Stomach (tissue), 9 donors: ENCODE data around the gene PDCD2L. TPM values are rescaled to one million over a fixed set of nuclear protein-coding genes. Genes with fewer than 3 reads are reported as not detected.
A peak's percentile ranks its signal among the peaks of the same experiment; 100 is the strongest.
"Not testable (repeated sequence)": the region's sequence is repeated elsewhere in the genome, so short reads cannot be mapped to it uniquely, and the experiment has no call there.

ENCODE experiments used
- DNase-seq, 2 donors: peaks; one replicate each; pipeline versions ENCODE4 v3.0.0 to v3.0.0-alpha.2; 2013 to 2019
- H3K27ac ChIP-seq, 5 donors: fragments of 200-600 bp in 4 of 5; sonication (generic) in 4 of 5; one replicate each; pipeline ENCODE4 v1.5.1; 2013 to 2019; ENCODE audit warnings: mild to moderate bottlenecking in 1 of 5, moderate library complexity in 1 of 5
- H3K27me3 ChIP-seq, 3 donors: fragments of 200-600 bp; sonication (generic); one replicate each; pipeline ENCODE4 v1.5.1; 2017 to 2019; ENCODE audit warnings: mixed run types in 1 of 3
- H3K36me3 ChIP-seq, 4 donors: fragments of 200-600 bp; sonication (generic); 1 replicate in 3 of 4; 2 replicates in 1 of 4; pipeline ENCODE4 v1.5.1; 2016 to 2019
- H3K4me1 ChIP-seq, 4 donors: fragments of 200-600 bp; sonication (generic); one replicate each; pipeline ENCODE4 v1.5.1; 2016 to 2019
- H3K4me3 ChIP-seq, 4 donors: fragments of 200-600 bp; sonication (generic) in 3 of 4; one replicate each; pipeline ENCODE4 v1.5.1; 2016 to 2019; ENCODE audit warnings: mild to moderate bottlenecking in 1 of 4
- H3K9me3 ChIP-seq, 4 donors: fragments of 200-600 bp; sonication (generic); one replicate each; pipeline ENCODE4 v1.5.1; 2016 to 2019
- CTCF ChIP-seq, 7 experiments: fragments of 450-650 bp in 4 of 7; fragments of 200-600 bp in 3 of 7; sonication (generic) in 3 of 7; IDR thresholded peaks; one replicate each; pipeline ENCODE4 v1.5.1; 2016 to 2019; ENCODE audit warnings: antibody characterized with exemption in 7 of 7, control low read depth in 2 of 7, mild to moderate bottlenecking in 1 of 7
- EP300 ChIP-seq: sonication (generic); formaldehyde crosslinking; IDR thresholded peaks from one replicate; pipeline ENCODE4 v1.6.1; 2017; ENCODE audit warnings: antibody characterized with exemption
- POLR2A ChIP-seq, 4 donors: fragments of 450-650 bp; IDR thresholded peaks; one replicate each; pipeline ENCODE4 v1.6.1; 2016; ENCODE audit warnings: antibody characterized with exemption in 4 of 4, control low read depth in 2 of 4, mild to moderate bottlenecking in 1 of 4, moderate library complexity in 1 of 4
- POLR2AphosphoS5 ChIP-seq, 3 donors: sonication (generic); formaldehyde crosslinking; IDR thresholded peaks; one replicate each; pipeline ENCODE4 v1.6.1; 2016; ENCODE audit warnings: antibody characterized with exemption in 3 of 3
- WGBS, 5 donors: extraction: QIAGEN DNeasy Blood & Tissue Kit in 3 of 5; methylation state at CpG; one replicate each; pipeline versions ENCODE4 v1.1.5 to v1.1.7; 2013 to 2018; 5-methylcytosine and 5-hydroxymethylcytosine counted together
- intact Hi-C: fragments of 100-400 bp; cut with DNase I; formaldehyde crosslinking; loops from one replicate; pipeline ENCODE4 v1.15.1; 2023; ENCODE audit warnings: low total_unique reads
- polyA plus RNA-seq, 3 donors: library from polyadenylated mRNA; stranded (reverse); fragments of 200-250 nt; gene quantifications; one replicate each; pipeline ENCODE4 v1.2.3, GENCODE V29; 2013
- total RNA-seq, 5 donors: library from RNA; depleted of rRNA; stranded (reverse); fragments of >200 nt; gene quantifications; one replicate each; pipeline versions ENCODE4 v1.1.0 to v1.2.3, GENCODE V29; 2014 to 2016
- donor health status: healthy with polysubstance abuse.
- donor health status: Bipolar disorder and iron deficiency.
- donor health status: healthy.

PDCD2L gene
- total and polyA plus RNA-seq, 8 donors, result 4.6 to 33.5 (median 10.6) TPM

- Histone ChIP-seq H3K9me3 (no peaks in the 10 kb centered on the region), H3K4me1 (peaks cover 8 to 35% (median 17%) of the 10 kb centered on the region in 4 donors), H3K4me3 (no peak overlapping the region), H3K27me3 (no peaks in the 10 kb centered on the region), H3K36me3 (peaks cover 58 to 95% (median 93%) of the 10 kb centered on the region in 4 donors), H3K27ac (peak overlapping the region in 3 of 5 donors; percentile 71 to 77 (median 75))
- intact Hi-C loops, result no loop called here
- DNase-seq, result no peak
- 78 to 85% (median 85%) methylated on average over 5 of the region's 5 CpGs for WGBS, 5 donors
- no peak for TF ChIP-seq CTCF (IDR thresholded peaks at IDR 0.05)
- TF ChIP-seq POLR2AphosphoS5 (IDR thresholded peaks at IDR 0.05), result peak in 1 of 3 donors; percentile 24
Observed at GRCh38 chr19:34461375-34462100, 57.3 kb downstream of the PDCD2L start.

GRCh38 chr19:34464785-34465184 lies 60.6 kb downstream of the PDCD2L start:
- Histone ChIP-seq H3K36me3 (peaks cover 71 to 100% (median 100%) of the 10 kb centered on the region in 4 donors), H3K4me1 (peaks cover 0 to 18% (median 8%) of the 10 kb centered on the region in 4 donors)
- DNase-seq, H3K27me3 ChIP-seq, H3K27ac ChIP-seq, H3K4me3 ChIP-seq, intact Hi-C loops, H3K9me3 ChIP-seq: not testable (repeated sequence)
- WGBS, 5 donors, result 93 to 98% (median 97%) methylated on average over 4 of the region's 4 CpGs

GRCh38 chr19:34468409-34468808 lies 64.2 kb downstream of the PDCD2L start:
- Histone ChIP-seq H3K27me3 (no peaks in the 10 kb centered on the region), H3K9me3 (no peaks in the 10 kb centered on the region), H3K4me1 (peaks cover 0 to 4% (median 2%) of the 10 kb centered on the region in 4 donors), H3K27ac (no peak overlapping the region), H3K4me3 (no peak overlapping the region), H3K36me3 (peaks cover 57 to 100% (median 98%) of the 10 kb centered on the region in 4 donors)
- 67 to 82% (median 75%) methylated on average over 1 of the region's 1 CpG for WGBS, 5 donors
- intact Hi-C loops, result no loop called here
- DNase-seq, result no peak
- TF ChIP-seq CTCF (IDR thresholded peaks at IDR 0.05) (no peak), POLR2A (IDR thresholded peaks at IDR 0.05) (no peak), POLR2AphosphoS5 (IDR thresholded peaks at IDR 0.05) (no peak), EP300 (no peak)

- intact Hi-C loops, H3K9me3 ChIP-seq, H3K27ac ChIP-seq, H3K4me1 ChIP-seq, H3K4me3 ChIP-seq, H3K27me3 ChIP-seq, DNase-seq: not testable (repeated sequence)
- whole genome bisulfite sequencing, 5 donors, result 84 to 95% (median 90%) methylated on average over 5 of the region's 5 CpGs
- H3K36me3 ChIP-seq, result peaks cover 52 to 98% (median 96%) of the 10 kb centered on the region in 4 donors
Observed at GRCh38 chr19:34469026-34469425, 64.8 kb downstream of the PDCD2L start.

- peaks cover 29 to 67% (median 65%) of the 10 kb centered on the region in 4 donors for H3K36me3 ChIP-seq
- WGBS, 5 donors, result 35 to 55% (median 45%) methylated on average over 8 of the region's 8 CpGs
Observed at GRCh38 chr19:34471906-34472700, 67.9 kb downstream of the PDCD2L start.

More at GRCh38 chr19:34471906-34472700, 67.9 kb downstream of the PDCD2L start:
- Histone ChIP-seq H3K27me3 (no peaks in the 10 kb centered on the region), H3K9me3 (no peaks in the 10 kb centered on the region), H3K27ac (peak overlapping the region in 1 of 5 donors; percentile 13), H3K4me3 (no peak overlapping the region), H3K4me1 (peaks cover 0 to 15% (median 6%) of the 10 kb centered on the region in 4 donors)
- intact Hi-C loops, result no loop called here
- DNase-seq, result peak in 1 of 2 donors; percentile 31
- TF ChIP-seq EP300, result no peak
- no peak for TF ChIP-seq POLR2A (IDR thresholded peaks at IDR 0.05)
- peak in 1 of 3 donors; percentile 22 for TF ChIP-seq POLR2AphosphoS5 (IDR thresholded peaks at IDR 0.05)
- no peak for TF ChIP-seq CTCF (IDR thresholded peaks at IDR 0.05)
